Colon (tissue), 2 donors: Measurements from ENCODE around the gene UNC5A.

Experiments used
- FAIRE-seq: peaks from 2 replicates; lab custom pipeline; 2012; peaks lifted over from hg19 to GRCh38; lab: Jason Lieb, UNC
- donor health status: control.
- donor health status: control.

UNC5A gene

DNA sequence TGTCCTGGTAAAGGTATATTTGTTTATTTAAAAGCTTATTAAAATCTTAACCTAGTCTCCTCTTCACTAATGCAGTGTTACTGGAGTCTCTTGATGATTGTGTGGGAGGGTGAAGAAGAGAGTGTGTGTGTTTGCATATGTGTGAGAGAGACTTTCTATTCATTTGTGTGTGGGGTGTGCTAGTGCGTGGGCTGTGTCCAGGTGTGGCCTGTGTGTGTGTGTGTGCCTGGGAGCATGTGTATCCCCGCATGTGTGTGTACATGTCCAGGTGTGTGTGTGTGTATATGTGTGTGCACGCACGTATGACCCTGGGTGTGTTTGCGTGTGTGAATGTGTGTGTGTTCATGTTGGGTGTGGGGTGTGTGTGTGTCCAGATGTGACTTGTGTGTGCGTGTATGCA lies 10.3 kb upstream of the UNC5A start:
- FAIRE-seq: no peak

DNA sequence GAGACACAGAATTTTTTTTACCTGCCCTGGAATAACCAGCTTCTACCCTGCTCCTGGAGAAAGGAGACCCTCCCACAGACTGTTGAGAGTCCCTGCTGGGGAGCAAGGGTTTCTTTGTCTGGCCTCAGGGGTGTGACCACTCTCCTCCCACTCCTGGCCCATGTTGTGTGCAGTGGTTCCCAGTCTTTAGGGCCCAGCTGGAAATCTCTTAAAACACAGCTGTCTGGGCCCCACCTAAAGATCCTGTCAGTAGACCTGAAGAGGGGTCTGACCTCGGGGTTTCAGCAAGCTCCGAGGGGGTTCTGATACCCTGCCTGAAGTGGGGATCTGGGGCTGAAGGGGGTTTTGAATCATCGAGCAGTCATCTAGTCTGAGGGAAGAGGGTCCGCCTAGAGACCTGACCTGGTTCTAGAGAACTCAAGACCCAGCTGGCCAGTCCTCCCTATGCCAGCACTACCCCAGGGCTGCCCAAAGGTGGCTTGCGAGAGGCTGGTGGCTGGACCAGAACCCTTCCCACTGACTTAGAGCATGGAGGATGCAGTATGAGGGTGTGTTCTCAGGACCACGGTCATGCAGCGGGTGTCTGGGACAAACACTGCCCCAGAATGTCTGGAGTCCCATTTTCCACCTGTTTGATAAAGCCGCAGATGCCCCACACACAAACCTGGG lies 8.1 kb upstream of the UNC5A start:
- no peak for FAIRE-seq

DNA sequence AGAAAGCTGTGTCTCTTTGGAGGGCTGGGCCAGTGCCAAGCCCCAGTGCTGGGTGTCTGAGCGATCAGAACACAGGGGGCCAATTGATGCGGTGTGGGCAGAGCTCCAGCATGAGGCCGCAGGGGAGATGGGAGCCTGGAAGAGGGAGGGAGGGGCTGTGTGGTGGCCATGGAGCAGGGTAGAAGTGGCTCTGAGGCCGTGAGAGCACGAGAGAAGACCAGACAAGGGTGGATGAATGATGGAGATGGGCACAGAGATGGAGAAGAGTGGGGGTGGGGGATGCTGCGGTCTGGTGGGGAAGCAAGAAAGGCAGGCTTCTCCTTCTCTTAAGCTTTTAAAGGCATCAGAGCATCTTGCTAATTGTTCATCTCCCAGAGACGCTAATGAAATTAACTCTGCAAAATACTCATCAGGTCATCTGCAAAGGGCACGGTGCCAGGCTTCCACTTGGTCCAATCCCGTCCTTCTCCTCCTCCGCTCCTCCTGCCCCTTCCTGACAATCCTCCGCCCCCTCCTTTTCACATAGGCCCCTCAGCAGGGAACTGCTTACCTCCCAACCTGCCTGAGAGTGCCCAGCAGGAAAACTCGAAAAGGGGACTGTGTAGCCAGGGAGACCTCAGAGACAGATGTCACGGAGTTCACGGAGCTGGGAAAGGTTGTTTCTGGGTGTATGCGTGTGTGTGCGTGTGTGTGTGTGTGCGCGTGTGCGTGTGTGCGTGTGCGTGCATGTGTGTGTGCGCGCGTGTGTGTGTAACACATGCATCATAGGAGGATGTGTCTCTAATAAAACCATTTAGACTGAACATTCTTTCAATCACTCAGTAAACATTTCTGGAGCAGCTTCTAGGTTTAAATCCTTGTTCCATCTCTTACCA lies 7.1 kb upstream of the UNC5A start:
- FAIRE-seq: no peak

DNA sequence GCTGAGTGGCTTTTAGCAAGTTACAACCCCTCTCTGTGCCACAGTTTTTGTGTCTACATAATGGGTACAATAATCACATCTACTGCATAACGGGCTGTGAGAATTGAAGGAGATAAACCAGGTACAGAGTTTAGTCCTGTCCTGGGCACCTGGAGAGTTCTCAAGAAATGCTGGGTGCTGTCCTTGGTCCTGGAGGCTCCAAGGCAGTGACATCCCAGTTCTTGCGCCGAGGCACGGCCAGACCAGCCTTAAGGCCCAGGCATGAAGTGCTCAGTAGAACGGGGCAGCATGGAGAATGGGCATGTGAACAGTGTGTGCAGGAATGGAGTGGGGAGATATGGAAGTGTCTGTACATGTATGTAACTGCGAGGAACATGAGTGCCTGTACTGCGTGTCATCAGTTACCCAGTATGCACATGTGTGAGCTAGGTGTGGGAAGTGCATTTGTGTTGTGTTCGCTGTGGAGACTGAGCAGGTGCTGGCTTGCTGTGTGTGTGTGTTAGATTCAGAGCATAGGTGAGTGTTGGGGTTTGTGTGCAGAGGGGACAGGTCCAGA lies 6.3 kb upstream of the UNC5A start:
- no peak for FAIRE-seq

DNA sequence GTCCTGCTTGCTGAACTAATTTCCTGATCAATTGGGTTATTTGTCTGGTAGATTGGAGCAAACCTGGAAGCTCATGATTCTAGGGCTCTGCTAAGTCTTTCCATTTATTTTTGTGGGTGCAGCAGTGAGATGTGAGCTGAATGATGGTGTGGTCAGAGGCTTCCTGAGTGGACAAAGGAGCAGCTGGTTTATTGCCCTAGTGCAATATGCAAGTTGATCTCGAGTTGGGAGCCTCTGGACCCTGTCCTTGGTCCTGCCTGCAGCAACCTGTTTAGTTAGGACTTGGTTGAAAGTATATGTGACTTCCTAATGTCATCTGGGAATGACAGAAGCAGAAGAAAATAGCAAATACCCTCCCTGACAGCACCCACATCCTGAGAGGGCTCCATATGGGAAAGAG lies 4.2 kb upstream of the UNC5A start:
- FAIRE-seq: no peak

DNA sequence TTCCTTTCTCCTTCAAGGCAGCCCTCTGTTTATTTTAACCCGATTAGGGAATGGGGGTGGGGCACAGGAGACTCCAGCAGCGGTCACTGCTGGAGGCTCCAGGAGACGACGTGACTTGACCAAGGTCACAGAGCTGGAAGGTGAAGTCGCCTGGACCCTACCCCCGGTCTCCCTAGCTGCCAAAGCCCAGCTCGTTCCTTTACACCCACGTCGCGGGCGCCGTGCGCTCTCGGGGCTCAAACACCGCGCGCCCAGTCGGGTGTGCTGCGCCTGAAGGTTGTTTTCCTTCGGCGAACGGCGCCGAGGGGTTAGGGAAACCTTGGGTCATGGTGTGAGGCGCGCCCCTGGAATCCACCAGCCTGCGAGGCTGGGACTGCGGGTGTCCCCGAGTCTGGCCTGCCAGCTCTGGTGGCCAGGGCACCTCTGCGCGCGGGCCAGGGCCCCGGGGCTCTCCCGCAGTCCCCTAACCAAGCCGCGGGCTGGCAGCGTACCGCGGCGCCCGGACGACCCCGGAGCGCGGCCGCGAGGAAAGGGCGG lies 747 bp upstream of the UNC5A start:
- FAIRE-seq: no peak

DNA sequence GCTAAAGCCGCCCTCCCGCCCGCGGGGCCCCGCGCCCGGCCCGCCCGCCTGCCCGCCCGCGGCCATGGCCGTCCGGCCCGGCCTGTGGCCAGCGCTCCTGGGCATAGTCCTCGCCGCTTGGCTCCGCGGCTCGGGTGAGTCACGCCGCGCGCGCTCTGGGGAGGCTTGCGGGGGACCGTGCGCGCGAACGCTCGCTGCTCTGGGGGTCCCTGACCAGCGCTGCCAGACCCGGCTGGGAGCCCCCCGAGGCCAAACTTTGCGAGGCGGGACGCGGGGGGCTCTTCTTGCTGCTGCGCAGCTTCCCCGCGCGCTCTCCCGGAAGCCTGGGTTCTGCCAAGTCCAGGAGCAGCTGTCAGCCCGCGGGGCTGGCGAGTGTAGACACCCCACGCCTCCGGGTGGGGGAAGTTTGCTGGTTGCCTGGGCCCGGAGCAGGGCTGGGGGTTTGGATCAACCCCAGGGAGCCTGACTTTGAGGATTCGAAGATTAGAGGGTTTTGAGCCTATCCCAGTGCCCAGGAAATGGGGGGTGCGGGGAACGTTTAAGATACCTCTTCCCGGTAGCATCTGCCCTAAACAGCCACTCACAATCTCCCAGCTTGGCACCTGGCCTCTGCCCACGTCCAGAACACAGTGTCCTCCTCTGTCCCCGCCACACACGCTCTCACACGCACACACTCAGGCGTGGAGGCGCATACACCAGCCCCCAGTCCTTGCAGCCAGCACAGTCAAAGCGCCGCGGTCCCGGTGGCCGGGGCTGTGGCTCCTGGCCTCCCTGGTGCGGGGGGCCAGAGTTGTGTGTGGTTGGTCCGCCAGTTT lies 535 bp downstream of the UNC5A start:
- FAIRE-seq: no peak

DNA sequence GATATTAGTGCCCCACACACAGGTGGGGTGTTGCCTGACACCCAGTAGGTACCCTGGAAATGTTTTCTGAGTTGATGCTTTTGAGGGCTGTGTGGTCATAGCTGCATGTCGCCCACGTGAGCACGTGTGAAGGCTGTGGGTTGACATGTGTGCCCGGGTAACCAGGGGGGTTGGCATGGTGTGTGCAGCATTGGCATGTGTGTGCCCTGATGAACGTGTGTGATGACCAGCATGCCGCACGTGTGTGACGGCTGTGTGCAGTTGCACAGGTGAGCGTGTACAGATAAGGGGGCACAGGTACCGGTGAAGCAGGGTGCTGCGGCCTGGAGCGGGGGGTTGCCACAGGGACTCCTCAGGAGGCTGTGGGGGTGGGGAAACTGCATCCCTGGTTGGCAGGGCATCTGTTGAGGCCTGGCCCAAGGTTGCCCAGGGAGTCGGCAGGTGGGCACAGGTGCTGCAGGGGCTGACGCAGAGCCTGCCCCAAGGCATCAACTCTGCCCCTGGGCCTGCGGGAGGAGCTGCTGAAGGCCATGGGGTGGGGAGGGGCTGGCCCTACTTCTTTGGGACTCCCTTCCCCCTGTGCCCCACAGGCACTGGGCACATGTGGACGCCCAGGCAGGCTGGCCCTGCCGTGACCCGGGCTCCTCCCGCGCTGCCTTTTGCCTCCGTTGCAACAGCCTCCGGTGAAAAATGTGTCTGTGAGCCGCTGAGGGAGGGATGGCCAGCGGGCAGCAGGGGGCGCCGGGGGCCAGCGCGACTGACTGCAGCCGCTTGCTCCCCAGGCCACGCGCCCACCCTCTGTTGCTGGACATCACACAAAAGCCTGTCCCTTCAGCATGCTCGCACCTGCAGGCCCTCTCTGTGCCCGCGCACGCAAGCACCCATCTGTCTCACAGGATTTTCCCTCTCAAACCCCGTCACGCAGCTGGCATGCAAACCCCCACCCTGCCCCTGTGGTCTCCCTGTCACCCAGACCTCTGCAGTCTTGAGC lies 2.2 kb downstream of the UNC5A start:
- FAIRE-seq: no peak

DNA sequence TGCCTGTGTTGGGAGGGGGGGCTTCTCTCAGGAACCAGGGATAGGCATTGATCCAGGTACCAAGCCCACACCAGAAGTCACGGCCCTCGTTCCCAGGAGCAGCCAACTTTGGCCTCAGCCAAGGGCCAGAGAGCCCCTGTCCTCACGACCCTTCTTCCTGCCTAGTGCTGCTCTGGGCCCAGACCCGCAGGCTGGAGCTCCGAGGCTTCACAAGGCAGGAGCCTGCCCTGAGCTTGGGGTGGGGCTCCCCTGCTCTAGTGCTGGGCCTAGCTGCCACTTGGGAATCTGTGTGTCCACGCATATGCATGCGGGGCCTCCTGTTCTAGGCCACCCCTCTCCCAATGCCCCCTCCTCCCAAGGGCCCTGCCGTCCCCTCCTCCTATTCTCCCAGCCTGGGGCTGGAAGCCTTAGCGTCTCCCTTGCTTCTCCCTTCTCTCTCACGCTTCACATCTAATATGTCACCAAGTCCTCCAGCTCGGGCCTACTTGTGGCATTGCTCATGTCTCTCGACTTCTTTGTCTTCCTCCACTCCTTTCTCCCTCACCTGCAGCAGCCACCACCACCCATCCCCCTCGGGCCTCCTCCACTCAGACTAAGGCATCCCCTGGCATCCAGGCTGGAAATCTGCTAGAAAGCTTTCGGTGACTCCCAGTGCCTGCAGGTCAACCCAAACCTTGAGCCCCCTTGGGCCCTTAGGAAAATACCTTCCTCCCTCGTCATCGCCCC lies 3.4 kb downstream of the UNC5A start:
- no peak for FAIRE-seq

DNA sequence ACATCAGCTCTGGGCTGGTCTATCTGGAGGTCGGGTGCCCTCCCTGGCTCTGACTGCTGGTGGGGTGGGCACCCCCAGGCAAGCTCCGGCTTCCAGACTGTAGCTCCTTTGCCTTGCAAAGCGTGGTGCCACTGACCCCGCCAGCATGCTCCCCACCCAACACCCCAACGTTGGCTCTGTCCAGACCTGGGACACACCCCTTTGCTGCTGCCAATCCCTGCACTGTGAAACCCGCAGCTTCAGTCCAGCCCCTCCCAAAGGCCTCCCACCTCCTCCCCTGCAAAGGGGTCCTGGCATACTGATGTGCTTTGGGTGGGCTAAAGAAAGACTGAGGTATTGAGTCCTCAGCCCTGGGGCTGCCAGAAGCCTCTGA lies 3.9 kb downstream of the UNC5A start:
- FAIRE-seq: no peak

DNA sequence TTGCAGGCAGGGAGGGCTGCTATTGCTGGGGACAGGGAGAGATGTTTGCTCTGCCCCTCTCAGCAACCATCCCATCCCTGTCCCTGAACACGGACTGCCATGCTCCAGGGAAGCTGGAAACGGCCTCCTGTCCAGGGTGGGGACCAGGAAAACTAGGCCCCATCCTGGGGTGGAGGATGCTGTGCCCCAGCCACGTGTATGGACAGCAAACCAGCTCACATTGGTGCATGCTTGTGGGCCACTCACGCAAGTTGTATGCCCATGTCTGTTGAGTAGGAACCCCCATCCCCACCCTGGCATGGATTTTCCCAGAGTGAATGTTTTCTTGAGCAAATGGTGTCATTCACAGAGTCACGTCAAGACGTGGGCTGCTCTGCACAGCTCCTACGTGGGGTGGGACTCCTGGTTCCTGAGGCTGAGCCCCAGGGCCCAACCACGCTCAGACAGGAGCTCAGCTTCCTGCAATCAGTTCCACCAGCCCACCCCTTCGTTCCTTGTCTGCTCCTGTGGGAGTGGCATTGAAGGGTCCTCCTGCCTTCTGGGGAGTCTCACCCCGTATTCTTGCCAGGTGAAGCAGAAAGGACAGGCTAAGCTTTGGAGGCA lies 4.6 kb downstream of the UNC5A start:
- FAIRE-seq: no peak

DNA sequence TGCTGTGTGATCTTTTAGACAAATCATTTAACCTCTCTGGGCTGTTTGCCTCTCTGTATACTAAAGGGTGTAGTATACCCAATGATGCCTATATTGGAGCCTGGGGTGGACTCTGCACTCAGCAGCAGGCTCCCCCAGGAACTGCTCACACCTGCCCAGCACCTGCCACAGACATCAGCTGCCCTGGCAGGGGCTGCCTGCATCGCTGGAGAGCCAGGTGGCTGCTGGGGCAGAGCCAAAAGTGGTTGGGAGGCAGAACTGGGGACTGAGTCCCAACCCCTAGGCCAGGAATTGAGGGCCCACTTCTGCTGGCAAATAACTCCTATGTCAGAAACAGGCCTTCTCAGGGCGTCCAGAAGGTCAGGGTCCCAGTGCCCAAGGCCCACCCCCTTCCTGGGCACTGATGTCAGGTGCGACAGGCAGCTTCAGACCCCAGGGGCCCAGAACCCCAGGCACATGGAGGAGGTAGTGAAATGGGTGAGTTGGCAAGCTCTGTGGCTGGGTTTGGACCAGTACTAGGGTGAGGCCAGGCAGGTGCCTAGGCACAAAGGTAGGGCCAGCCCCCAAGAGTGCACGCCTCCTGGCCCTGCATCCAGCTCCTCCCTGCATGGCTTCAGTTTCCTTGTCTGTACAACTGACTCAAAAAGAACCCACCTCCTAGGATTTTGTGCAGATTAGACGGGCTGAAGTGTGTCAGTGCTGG lies 5.8 kb downstream of the UNC5A start:
- FAIRE-seq: no peak

DNA sequence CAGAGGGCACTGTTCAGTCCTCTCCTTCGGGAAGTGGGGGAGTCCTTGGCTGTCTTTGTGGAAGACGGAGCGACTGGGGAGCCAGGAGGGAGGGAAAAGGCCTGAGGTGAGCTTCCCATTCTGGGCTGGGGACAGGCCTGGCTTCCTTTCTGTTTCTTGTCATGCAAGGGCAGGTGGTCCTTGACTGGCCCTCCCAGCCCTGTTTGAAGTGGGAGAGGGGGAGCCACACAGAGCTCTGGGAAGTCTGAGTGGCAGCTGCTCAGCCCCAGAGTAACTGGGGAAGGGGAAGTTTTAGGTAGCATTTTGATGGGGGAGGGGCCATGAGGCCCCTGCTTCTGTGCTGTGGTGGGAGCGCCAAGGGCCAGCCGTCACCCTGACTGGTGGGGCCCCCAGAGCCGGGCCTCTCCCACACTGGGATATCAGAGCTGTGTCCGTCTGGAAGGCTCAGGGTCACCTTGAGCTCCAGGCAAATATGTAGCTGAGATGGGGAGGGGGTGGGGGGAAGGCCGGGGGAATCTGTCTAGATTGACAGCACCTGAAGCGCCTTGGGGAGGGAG lies 6.5 kb downstream of the UNC5A start:
- FAIRE-seq: no peak

DNA sequence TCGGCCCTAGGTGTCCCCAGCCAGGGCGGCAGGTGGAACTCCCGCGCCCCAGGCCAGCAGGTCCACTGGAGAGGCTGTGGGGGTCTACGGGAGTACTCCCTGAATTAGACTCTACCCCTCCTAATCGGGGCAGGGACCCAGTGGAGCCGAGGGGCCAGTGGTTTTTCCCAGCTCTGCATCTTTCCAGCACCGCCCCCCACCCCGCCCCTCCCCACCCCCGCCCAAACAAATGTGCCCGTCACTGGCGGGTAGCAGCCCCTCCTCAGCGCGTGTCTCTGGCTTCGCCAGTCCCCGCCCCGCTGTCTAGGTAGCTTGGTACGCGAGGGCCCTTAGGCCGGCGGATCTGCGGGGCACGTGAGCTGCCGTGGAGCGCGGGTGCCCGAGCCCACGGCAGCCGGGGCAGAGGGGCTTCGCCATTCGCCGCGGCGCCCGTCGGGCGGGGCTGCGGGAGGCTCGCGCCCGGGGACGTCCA lies 7.0 kb downstream of the UNC5A start:
- FAIRE-seq: no peak

DNA sequence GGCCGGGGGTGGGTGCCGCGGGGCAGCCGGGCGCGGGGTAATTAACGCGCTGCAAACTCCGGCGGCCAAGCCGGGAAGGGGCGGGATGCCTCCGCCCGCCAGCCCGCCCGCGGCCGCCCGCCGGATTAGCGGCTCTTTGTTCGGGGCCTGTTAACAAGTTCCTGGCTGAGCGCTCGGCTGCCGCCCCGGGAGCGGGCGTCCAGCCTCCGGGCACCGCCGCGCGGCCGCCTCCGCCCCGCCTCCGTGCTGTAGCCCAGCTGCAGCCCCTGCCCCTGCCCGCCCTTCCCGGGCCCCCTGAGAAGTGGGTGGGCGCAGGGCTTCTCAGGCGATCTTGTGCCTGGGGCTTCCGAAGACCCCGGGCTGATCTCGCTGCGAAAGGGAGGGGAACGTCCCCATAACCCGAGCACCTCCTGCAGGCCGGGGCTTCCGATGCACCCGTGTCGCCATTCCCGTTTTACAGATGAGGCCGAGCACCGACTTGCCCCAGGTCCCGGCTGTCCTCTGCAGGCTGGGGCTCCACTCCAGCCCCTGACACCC lies 7.5 kb downstream of the UNC5A start:
- no peak for FAIRE-seq

DNA sequence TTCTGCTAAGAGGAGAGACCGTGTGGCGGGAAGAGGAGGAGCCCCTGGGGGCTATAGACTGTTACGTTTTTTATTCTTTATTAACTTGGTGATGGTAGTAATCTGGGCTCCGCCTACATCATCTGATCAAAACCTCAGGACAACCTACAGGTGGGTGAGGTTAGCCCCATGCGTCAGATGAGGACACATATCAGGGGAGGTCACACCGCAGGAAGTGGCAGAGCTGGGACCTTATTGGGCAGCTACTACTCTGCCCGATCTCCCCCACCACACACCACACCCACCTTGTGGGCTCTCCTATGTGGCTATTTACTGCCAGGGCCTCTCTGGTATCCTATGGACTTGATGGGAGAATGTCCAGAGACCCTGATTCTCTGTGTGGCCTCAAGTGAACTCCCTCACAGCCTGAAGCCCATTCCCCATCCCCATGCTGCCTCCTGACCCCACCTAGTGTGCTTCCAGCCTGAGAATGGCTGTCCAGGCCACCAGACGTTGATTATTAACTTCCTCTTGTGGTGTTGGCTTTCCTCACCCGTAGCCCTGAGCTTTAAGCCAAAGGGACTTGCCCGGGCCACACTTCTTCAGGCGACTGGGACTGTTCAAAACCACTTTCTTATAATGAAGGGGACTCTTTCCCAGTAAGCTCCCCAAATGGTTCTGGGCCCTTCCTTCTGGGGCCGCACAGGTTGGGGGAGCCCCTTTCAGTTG lies 8.2 kb downstream of the UNC5A start:
- no peak for FAIRE-seq

DNA sequence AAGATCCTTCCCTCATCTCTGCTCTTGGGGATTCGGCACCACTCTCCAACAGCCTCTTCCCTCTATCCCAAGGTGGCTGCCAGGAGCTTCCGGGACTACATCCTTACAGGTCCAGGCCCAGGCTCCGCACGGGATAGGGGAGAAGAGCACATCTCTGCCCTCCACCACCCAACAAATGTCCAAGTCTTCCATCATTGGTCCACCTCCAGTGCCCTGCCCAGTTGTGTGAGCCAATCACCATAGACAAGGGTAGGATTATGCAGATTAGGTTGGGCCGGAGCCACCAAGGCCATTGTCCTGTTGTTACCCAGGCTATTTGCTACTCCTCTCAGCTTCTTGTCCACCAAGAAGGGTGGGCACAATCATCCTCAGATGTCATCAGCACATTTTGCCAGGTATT lies 9.1 kb downstream of the UNC5A start:
- FAIRE-seq: no peak

DNA sequence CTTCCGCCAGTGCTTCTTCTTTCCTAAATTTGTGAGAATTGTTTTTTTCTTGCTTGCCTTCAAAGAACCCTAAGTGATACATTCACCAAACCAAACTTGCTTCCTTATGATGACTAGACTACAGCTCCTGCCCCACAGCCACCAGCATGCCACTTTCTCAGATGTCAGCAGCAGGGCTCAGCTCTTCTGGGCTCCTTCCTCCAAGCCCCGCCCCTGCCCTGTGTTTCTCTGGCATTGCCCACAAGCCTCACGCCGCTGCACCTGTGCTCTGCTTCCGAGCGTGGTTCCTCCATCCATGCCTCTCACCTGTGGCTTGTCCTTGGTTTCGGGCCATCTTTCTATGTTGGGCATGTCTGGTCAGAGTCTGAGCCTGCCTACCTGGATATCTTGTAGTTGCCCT lies 10.6 kb downstream of the UNC5A start:
- FAIRE-seq: no peak
